ENCODE measurements around the gene AQP12A.
"Not testable (repeated sequence)": the region's sequence is repeated elsewhere in the genome, so short reads cannot be mapped to it uniquely, and the experiment has no call there.

AQP12A gene

GRCh38 chr2:240659883-240660282 lies 31.8 kb upstream of the AQP12A start:
- H3K36me3 ChIP-seq (ENCODE audit: control insufficient read depth in 5 of 5, insufficient read depth in 5 of 5, low read length in 5 of 5); H3K9me3 ChIP-seq (ENCODE audit: control insufficient read depth in 5 of 5, low read length in 5 of 5); H3K9ac ChIP-seq (ENCODE audit: low read length in 5 of 5); H3K27ac ChIP-seq (ENCODE audit: low read depth, low read length); H3K4me3 ChIP-seq (ENCODE audit: low read depth in 1 of 5, low read length in 5 of 5); H3K4me1 ChIP-seq (ENCODE audit: control insufficient read depth in 5 of 5, insufficient read depth in 5 of 5, low read length in 5 of 5): not testable (repeated sequence)
- H3K27me3 ChIP-seq (ENCODE audit: control insufficient read depth in 5 of 5, insufficient read depth in 4 of 5, low read length in 5 of 5): peaks cover 3 to 15% (median 11%) of the 10 kb centered on the region in 5 donors

GRCh38 chr2:240662681-240663080 lies 29.0 kb upstream of the AQP12A start:
- Histone ChIP-seq H3K27me3 (ENCODE audit: control insufficient read depth in 5 of 5, insufficient read depth in 4 of 5, low read length in 5 of 5) (peaks cover 0 to 8% (median 5%) of the 10 kb centered on the region in 5 donors), H3K9me3 (ENCODE audit: control insufficient read depth in 5 of 5, low read length in 5 of 5) (peaks cover 3 to 9% (median 5%) of the 10 kb centered on the region in 5 donors), H3K4me1 (ENCODE audit: control insufficient read depth in 5 of 5, insufficient read depth in 5 of 5, low read length in 5 of 5) (no peaks in the 10 kb centered on the region), H3K9ac (ENCODE audit: low read length in 5 of 5) (no peak overlapping the region), H3K4me3 (ENCODE audit: low read depth in 1 of 5, low read length in 5 of 5) (no peak overlapping the region), H3K36me3 (ENCODE audit: control insufficient read depth in 5 of 5, insufficient read depth in 5 of 5, low read length in 5 of 5) (no peaks in the 10 kb centered on the region), H3K27ac (ENCODE audit: low read depth, low read length) (no peak overlapping the region)

- Histone ChIP-seq H3K4me1 (ENCODE audit: control insufficient read depth in 5 of 5, insufficient read depth in 5 of 5, low read length in 5 of 5) (no peaks in the 10 kb centered on the region), H3K27ac (ENCODE audit: low read depth, low read length) (no peak overlapping the region), H3K36me3 (ENCODE audit: control insufficient read depth in 5 of 5, insufficient read depth in 5 of 5, low read length in 5 of 5) (no peaks in the 10 kb centered on the region), H3K9me3 (ENCODE audit: control insufficient read depth in 5 of 5, low read length in 5 of 5) (peaks cover 3 to 9% (median 5%) of the 10 kb centered on the region in 5 donors), H3K4me3 (ENCODE audit: low read depth in 1 of 5, low read length in 5 of 5) (no peak overlapping the region), H3K27me3 (ENCODE audit: control insufficient read depth in 5 of 5, insufficient read depth in 4 of 5, low read length in 5 of 5) (peaks cover 0 to 8% (median 5%) of the 10 kb centered on the region in 5 donors), H3K9ac (ENCODE audit: low read length in 5 of 5) (no peak overlapping the region)
Observed at GRCh38 chr2:240663546-240664190, 28.0 kb upstream of the AQP12A start.

- peaks cover 0 to 5% (median 5%) of the 10 kb centered on the region in 5 donors for H3K27me3 ChIP-seq (ENCODE audit: control insufficient read depth in 5 of 5, insufficient read depth in 4 of 5, low read length in 5 of 5)
- peaks cover 3 to 9% (median 5%) of the 10 kb centered on the region in 5 donors for H3K9me3 ChIP-seq (ENCODE audit: control insufficient read depth in 5 of 5, low read length in 5 of 5)
- no peak overlapping the region for H3K9ac ChIP-seq (ENCODE audit: low read length in 5 of 5)
Observed at GRCh38 chr2:240664622-240665021, 27.0 kb upstream of the AQP12A start.

GRCh38 chr2:240670402-240670801 lies 21.3 kb upstream of the AQP12A start:
- H3K27me3 ChIP-seq (ENCODE audit: control insufficient read depth in 5 of 5, insufficient read depth in 4 of 5, low read length in 5 of 5): peaks cover 4 to 23% (median 17%) of the 10 kb centered on the region in 5 donors

More at GRCh38 chr2:240664622-240665021, 27.0 kb upstream of the AQP12A start:
- no peak overlapping the region for H3K27ac ChIP-seq (ENCODE audit: low read depth, low read length)
- no peaks in the 10 kb centered on the region for H3K36me3 ChIP-seq (ENCODE audit: control insufficient read depth in 5 of 5, insufficient read depth in 5 of 5, low read length in 5 of 5)
- H3K4me3 ChIP-seq (ENCODE audit: low read depth in 1 of 5, low read length in 5 of 5): no peak overlapping the region
- no peaks in the 10 kb centered on the region for H3K4me1 ChIP-seq (ENCODE audit: control insufficient read depth in 5 of 5, insufficient read depth in 5 of 5, low read length in 5 of 5)

GRCh38 chr2:240670950-240671349 lies 20.7 kb upstream of the AQP12A start:
- H3K9me3 ChIP-seq (ENCODE audit: control insufficient read depth in 5 of 5, low read length in 5 of 5): no peaks in the 10 kb centered on the region
- no peak overlapping the region for H3K27ac ChIP-seq (ENCODE audit: low read depth, low read length)
- no peak overlapping the region for H3K9ac ChIP-seq (ENCODE audit: low read length in 5 of 5)
- H3K4me3 ChIP-seq (ENCODE audit: low read depth in 1 of 5, low read length in 5 of 5): no peak overlapping the region
- H3K27me3 ChIP-seq (ENCODE audit: control insufficient read depth in 5 of 5, insufficient read depth in 4 of 5, low read length in 5 of 5): peaks cover 4 to 23% (median 17%) of the 10 kb centered on the region in 5 donors
- H3K4me1 ChIP-seq (ENCODE audit: control insufficient read depth in 5 of 5, insufficient read depth in 5 of 5, low read length in 5 of 5): no peaks in the 10 kb centered on the region
- H3K36me3 ChIP-seq (ENCODE audit: control insufficient read depth in 5 of 5, insufficient read depth in 5 of 5, low read length in 5 of 5): no peaks in the 10 kb centered on the region

More at GRCh38 chr2:240670402-240670801, 21.3 kb upstream of the AQP12A start:
- Histone ChIP-seq H3K4me1 (ENCODE audit: control insufficient read depth in 5 of 5, insufficient read depth in 5 of 5, low read length in 5 of 5) (no peaks in the 10 kb centered on the region), H3K4me3 (ENCODE audit: low read depth in 1 of 5, low read length in 5 of 5) (no peak overlapping the region), H3K9ac (ENCODE audit: low read length in 5 of 5) (no peak overlapping the region), H3K9me3 (ENCODE audit: control insufficient read depth in 5 of 5, low read length in 5 of 5) (no peaks in the 10 kb centered on the region), H3K36me3 (ENCODE audit: control insufficient read depth in 5 of 5, insufficient read depth in 5 of 5, low read length in 5 of 5) (no peaks in the 10 kb centered on the region), H3K27ac (ENCODE audit: low read depth, low read length) (no peak overlapping the region)

GRCh38 chr2:240672076-240672700 lies 19.5 kb upstream of the AQP12A start:
- H3K27ac ChIP-seq (ENCODE audit: low read depth, low read length): no peak overlapping the region
- no peak overlapping the region for H3K9ac ChIP-seq (ENCODE audit: low read length in 5 of 5)
- H3K4me3 ChIP-seq (ENCODE audit: low read depth in 1 of 5, low read length in 5 of 5): no peak overlapping the region

GRCh38 chr2:240672701-240673190 lies 18.9 kb upstream of the AQP12A start:
- Histone ChIP-seq H3K9me3 (ENCODE audit: control insufficient read depth in 5 of 5, low read length in 5 of 5) (no peaks in the 10 kb centered on the region), H3K4me3 (ENCODE audit: low read depth in 1 of 5, low read length in 5 of 5) (no peak overlapping the region), H3K27me3 (ENCODE audit: control insufficient read depth in 5 of 5, insufficient read depth in 4 of 5, low read length in 5 of 5) (peaks cover 4 to 23% (median 17%) of the 10 kb centered on the region in 5 donors), H3K9ac (ENCODE audit: low read length in 5 of 5) (no peak overlapping the region), H3K4me1 (ENCODE audit: control insufficient read depth in 5 of 5, insufficient read depth in 5 of 5, low read length in 5 of 5) (no peaks in the 10 kb centered on the region), H3K36me3 (ENCODE audit: control insufficient read depth in 5 of 5, insufficient read depth in 5 of 5, low read length in 5 of 5) (no peaks in the 10 kb centered on the region), H3K27ac (ENCODE audit: low read depth, low read length) (no peak overlapping the region)

More at GRCh38 chr2:240672076-240672700, 19.5 kb upstream of the AQP12A start:
- Histone ChIP-seq H3K4me1 (ENCODE audit: control insufficient read depth in 5 of 5, insufficient read depth in 5 of 5, low read length in 5 of 5) (no peaks in the 10 kb centered on the region), H3K27me3 (ENCODE audit: control insufficient read depth in 5 of 5, insufficient read depth in 4 of 5, low read length in 5 of 5) (peaks cover 4 to 23% (median 17%) of the 10 kb centered on the region in 5 donors), H3K36me3 (ENCODE audit: control insufficient read depth in 5 of 5, insufficient read depth in 5 of 5, low read length in 5 of 5) (no peaks in the 10 kb centered on the region), H3K9me3 (ENCODE audit: control insufficient read depth in 5 of 5, low read length in 5 of 5) (no peaks in the 10 kb centered on the region)

GRCh38 chr2:240674461-240675184 lies 17.0 kb upstream of the AQP12A start:
- H3K36me3 ChIP-seq (ENCODE audit: control insufficient read depth in 5 of 5, insufficient read depth in 5 of 5, low read length in 5 of 5); H3K9ac ChIP-seq (ENCODE audit: low read length in 5 of 5); H3K4me3 ChIP-seq (ENCODE audit: low read depth in 1 of 5, low read length in 5 of 5); H3K4me1 ChIP-seq (ENCODE audit: control insufficient read depth in 5 of 5, insufficient read depth in 5 of 5, low read length in 5 of 5); H3K9me3 ChIP-seq (ENCODE audit: control insufficient read depth in 5 of 5, low read length in 5 of 5); H3K27ac ChIP-seq (ENCODE audit: low read depth, low read length): not testable (repeated sequence)
- H3K27me3 ChIP-seq (ENCODE audit: control insufficient read depth in 5 of 5, insufficient read depth in 4 of 5, low read length in 5 of 5): peaks cover 4 to 23% (median 17%) of the 10 kb centered on the region in 5 donors

- not testable (repeated sequence) for H3K4me3 ChIP-seq (ENCODE audit: low read depth in 1 of 5, low read length in 5 of 5); H3K36me3 ChIP-seq (ENCODE audit: control insufficient read depth in 5 of 5, insufficient read depth in 5 of 5, low read length in 5 of 5); H3K9me3 ChIP-seq (ENCODE audit: control insufficient read depth in 5 of 5, low read length in 5 of 5); H3K27ac ChIP-seq (ENCODE audit: low read depth, low read length); H3K4me1 ChIP-seq (ENCODE audit: control insufficient read depth in 5 of 5, insufficient read depth in 5 of 5, low read length in 5 of 5); H3K9ac ChIP-seq (ENCODE audit: low read length in 5 of 5)
- peaks cover 4 to 23% (median 17%) of the 10 kb centered on the region in 5 donors for H3K27me3 ChIP-seq (ENCODE audit: control insufficient read depth in 5 of 5, insufficient read depth in 4 of 5, low read length in 5 of 5)
Observed at GRCh38 chr2:240675345-240675744, 16.3 kb upstream of the AQP12A start.
